Adipose tissue (tissue), 3 donors: Measurements from ENCODE around the gene E2F2. TPM values are rescaled to one million over a fixed set of nuclear protein-coding genes. Genes with fewer than 3 reads are reported as not detected.
A peak's percentile ranks its signal among the peaks of the same experiment; 100 is the strongest.

Experiments
- H3K27ac ChIP-seq: one replicate; pipeline ENCODE4 v1.5.1; 2013; ENCODE audit warnings: low read depth, low read length
- WGBS, 3 donors: extraction: QIAGEN DNeasy Blood & Tissue Kit; methylation state at CpG; one replicate each; pipeline ENCODE4 v1.1.7; 2013; 5-methylcytosine and 5-hydroxymethylcytosine counted together
- polyA plus RNA-seq, 3 donors: library from polyadenylated mRNA; stranded (reverse); fragments of 200-250 nt; gene quantifications; one replicate each; pipeline ENCODE4 v1.2.3, GENCODE V29; 2013
- donor health status: healthy with polysubstance abuse.
- donor health status: Bipolar disorder and iron deficiency.
- donor health status: healthy.

The E2F2 gene
- polyA plus RNA-seq, 3 donors = 0.10 to 0.22 (median 0.16) TPM

DNA sequence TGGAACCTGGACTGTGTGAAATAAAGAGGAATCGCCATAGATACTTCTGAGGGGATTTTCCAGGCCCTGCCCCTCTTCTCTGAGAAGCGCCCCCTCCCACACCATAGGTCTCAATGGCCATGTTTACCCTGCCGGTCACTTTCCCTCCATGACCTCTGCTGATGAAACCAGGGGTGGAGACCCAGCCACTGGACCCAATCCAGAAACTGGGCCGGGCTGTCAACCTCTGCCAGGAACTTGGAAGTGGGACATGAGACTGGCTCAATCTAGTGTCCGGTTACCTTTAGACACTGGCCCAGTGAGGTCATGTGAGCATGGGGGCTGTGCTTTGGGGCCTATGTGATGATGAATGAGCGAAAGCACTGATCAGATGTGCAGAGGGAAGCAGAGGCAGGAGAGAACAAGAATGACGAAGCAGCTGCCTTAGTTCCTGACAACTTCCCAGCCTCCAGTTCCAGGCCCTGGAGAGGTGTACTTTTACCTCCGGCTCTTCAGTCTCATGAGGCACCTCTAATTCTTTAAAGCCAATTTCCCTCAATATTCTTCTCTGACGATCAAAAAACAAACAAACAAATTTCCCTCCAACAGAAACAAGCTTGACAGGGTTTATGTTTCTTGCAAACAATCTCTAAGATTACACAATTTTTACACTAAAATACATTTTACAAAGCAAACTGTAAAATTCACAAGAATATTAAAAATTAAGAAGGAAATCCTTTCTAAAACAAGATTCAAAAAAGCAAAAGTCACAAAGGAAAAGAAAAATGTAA is 52.0 kb downstream of the E2F2 start:
- WGBS, 3 donors = 15 to 53% (median 50%) methylated on average over 9 of the region's 9 CpGs
- no peak overlapping the region for H3K27ac ChIP-seq

- WGBS, 3 donors = 84 to 90% (median 90%) methylated on average over 10 of the region's 10 CpGs
- no peak overlapping the region for H3K27ac ChIP-seq
Measured at GRCh38 chr1:23477359-23478144, 53.5 kb downstream of the E2F2 start.

GRCh38 chr1:23475641-23476040 is 55.4 kb downstream of the E2F2 start:
- 78 to 86% (median 81%) methylated on average over 3 of the region's 3 CpGs for WGBS, 3 donors
- H3K27ac ChIP-seq = no peak overlapping the region

DNA sequence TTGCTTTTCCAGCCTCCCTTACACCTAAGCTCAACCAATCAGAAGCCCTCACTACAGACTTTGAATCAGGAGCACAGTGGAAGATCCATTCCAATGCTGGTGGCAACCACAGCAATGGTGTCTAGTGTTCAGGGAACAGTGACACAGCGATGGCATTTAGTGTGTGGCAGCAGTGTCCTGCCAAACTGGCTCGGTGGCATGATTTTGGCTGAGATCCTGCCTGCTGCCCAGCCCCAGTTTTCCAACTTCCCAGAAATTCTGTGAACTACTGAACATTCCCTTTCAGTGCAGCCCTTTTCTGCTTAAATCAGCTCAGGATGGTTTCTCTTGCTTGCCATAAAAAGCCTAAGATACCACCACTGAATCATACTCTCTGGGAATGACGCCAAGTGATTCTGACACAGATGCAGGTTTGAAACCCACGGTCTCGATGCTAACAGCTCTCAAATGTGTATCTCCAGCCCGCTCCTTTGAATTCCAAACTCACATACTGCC is 55.9 kb downstream of the E2F2 start:
- WGBS, 3 donors = 54 to 68% (median 66%) methylated on average over 6 of the region's 6 CpGs
- H3K27ac ChIP-seq = no peak overlapping the region

- no peak overlapping the region for H3K27ac ChIP-seq
- 56 to 82% (median 77%) methylated on average over 6 of the region's 6 CpGs for WGBS, 3 donors
Measured at GRCh38 chr1:23473037-23473800, 57.8 kb downstream of the E2F2 start.

DNA sequence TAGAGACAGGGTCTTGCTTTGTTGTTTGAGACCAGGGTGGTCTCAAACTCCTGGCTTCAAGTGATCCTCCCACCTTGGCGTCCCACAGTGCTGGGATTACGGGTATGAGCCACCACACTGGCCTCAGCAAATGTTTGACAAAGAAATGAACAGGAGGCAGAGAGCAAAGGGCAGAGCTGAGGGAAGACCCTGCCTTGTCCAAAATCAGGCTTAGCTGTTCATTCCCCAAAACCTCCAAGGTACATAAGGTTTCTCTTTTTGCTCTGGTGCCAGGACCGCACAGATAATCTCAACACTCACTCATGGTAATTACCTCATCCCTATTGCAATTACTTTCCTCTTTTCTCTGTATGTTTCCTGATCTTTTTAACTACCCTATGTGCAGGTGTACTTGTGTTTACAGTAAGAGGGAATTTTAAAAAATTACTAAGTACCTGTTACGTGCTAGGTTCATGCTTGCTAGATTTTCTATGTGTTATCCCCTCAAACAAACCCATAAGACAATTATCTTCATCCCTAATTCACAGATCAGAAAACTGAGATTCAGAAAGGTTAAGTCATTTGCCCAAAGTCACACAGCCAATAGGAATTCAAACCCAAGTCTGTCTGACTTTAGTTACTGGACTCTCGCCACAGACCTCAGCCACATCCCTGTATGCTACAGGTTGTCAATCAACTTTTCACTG is 58.5 kb downstream of the E2F2 start:
- H3K27ac ChIP-seq = no peak overlapping the region
- WGBS, 3 donors = 82 to 90% (median 86%) methylated on average over 5 of the region's 5 CpGs

DNA sequence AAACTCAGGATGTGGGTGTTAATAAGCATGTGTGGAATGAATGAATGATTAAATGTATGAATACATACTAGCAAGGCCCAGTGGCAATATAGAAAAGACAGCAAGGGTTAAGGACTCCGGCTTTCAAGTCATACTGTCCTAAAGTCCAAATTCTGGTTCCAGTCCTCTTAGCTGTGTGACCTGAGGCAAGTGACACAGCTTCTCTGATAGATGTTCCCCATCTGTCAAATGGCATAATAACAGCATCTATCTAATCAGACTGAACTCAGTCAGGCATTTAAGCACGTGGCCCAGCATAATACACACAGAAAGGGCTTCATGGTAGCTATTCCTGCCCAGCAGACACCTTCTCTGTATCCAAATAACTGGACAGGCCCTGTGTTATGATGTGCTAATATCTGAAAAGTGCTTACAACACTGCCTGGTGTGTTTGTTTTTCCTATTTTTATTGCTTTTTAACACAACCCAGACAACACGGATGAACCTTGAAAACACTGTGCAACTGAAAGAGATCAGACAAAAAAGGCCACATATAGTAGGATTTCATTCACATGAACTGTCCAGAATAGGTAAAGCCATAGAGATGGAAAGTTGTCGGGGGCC is 59.5 kb downstream of the E2F2 start:
- WGBS, 3 donors = 75 to 78% (median 77%) methylated on average over 4 of the region's 4 CpGs
- H3K27ac ChIP-seq = no peak overlapping the region

DNA sequence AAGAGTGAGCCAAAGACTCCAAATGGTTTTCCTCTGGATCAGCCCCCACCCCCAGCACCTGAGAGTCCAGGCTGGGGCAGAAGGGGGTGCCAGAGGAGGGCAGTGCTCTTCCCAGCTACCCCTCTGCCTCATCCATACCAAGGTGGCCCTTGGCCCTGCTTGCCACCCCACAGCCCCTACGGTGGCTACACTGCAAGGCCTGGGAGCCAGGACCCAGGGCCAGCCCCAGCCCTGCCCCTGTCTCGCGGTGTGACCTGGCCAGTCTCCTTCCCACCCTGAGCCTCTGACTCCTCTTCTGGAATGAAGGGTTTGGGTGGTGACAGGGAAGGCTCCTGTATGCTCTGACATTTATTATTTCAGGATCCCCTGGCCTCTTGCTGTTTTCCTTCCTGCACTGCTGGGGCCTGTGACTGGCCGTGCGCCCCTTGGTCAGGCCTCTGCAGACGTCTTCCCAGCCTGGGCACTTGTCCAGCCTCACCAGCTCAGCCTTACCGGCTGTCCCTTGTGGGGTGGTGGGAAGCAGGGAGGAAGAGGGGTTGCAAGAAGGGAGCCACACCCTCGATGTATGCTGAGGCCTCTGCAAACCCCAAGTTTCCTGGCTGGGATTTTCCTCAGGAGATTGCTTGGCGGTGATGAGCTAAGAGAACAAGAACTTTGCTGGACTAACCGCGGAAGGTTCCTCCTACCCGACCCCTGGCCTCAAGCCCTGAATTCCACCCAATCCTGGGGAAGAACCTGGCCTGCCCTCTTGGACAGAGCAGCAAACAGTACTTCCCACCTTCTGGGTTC is 60.6 kb downstream of the E2F2 start:
- H3K27ac ChIP-seq = peak overlapping the region; percentile 46
- 43 to 58% (median 49%) methylated on average over 12 of the region's 12 CpGs for WGBS, 3 donors

- no peak overlapping the region for H3K27ac ChIP-seq
- WGBS, 3 donors = 43 to 64% (median 63%) methylated on average over 5 of the region's 5 CpGs
Measured at GRCh38 chr1:23469372-23469982, 61.6 kb downstream of the E2F2 start.

- 95 to 100% (median 97%) methylated on average over 3 of the region's 3 CpGs for WGBS, 3 donors
- H3K27ac ChIP-seq = no peak overlapping the region
Measured at GRCh38 chr1:23466423-23466989, 64.5 kb downstream of the E2F2 start.

DNA sequence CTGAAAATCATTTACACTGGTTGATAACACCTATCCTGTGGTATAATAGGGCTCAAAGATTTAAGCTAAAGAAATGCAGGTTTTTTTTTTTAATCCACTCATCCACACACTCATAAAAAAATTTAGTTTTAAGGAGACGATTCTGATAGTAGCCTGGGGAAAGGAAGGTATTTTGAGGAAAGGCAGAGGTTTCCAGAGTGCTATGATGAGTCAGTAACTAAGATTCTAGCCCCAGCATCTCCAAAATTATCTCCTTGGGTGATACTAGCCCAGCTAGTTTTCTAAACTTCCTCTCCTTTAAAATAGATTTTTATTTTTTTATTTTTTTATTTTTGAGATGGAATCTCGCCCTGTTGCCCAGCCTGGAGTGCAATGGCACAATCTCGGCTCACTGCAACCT is 67.7 kb downstream of the E2F2 start:
- 81 to 91% (median 89%) methylated on average over 3 of the region's 3 CpGs for WGBS, 3 donors

DNA sequence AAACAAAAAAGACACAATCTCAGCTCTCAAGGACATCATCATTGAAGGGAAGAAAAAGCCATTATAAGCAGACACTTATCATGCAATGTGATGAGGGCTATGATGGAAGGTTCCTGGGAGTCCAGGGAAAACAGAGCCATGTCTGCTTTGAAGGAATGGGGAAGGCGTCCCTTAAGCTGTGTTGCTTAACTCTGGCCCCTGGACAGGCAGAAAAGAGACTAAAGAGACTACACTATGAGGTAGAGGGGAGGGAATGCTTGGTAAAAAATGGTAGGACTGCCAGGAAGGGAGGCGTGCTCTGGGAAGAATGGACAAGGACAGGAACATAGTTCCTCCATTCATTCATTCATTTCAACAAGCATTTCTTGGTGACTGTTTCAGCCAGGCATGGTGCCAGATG is 68.3 kb downstream of the E2F2 start:
- 90 to 100% (median 90%) methylated on average over 2 of the region's 2 CpGs for WGBS, 3 donors
- H3K27ac ChIP-seq = no peak overlapping the region

More for the DNA sequence above, 67.7 kb downstream of the E2F2 start:
- no peak overlapping the region for H3K27ac ChIP-seq

GRCh38 chr1:23461050-23461449 is 70.0 kb downstream of the E2F2 start:
- H3K27ac ChIP-seq = no peak overlapping the region
- WGBS, 3 donors = 83 to 90% (median 88%) methylated on average over 3 of the region's 3 CpGs

- WGBS, 3 donors = 80 to 92% (median 82%) methylated on average over 4 of the region's 4 CpGs
- H3K27ac ChIP-seq = no peak overlapping the region
Measured at GRCh38 chr1:23460519-23460918, 70.5 kb downstream of the E2F2 start.

DNA sequence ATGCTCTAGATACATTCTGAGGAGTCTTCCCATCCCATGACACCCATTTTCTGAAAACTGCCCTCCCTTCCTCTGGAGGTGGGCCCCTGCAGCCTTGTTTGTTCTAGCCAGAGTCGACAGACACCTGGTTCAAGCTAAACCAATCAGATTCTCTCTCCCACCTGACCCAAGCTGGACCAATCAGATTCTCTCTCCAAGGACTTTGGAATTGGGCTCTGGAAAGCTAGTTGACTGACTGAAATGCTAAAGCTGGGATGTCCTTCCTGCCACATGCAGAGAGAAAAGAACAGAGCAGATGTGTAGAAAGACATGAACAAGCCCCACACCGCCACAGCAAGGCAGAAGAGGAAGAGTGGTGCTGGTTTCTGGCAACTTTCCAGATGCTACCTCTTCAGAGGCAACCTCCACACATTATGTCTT is 71.7 kb downstream of the E2F2 start:
- H3K27ac ChIP-seq = no peak overlapping the region
- WGBS, 3 donors = 49 to 67% (median 54%) methylated on average over 2 of the region's 2 CpGs
